ENCODE measurements around the gene THSD4.

- no peak for TF ChIP-seq CTCF (IDR thresholded peaks at IDR 0.05; ENCODE audit: low read depth, low read length, poor library complexity, severe bottlenecking)
- TF ChIP-seq EZH2phosphoT487 (IDR thresholded peaks at IDR 0.05; ENCODE audit: borderline replicate concordance, low read length): no peak
Observed at GRCh38 chr15:71480556-71480955, 365.3 kb downstream of the THSD4 start.
